Measurements from ENCODE around the gene RIPK3.
"Not testable (repeated sequence)": the region's sequence is repeated elsewhere in the genome, so short reads cannot be mapped to it uniquely, and the experiment has no call there.

Gene RIPK3

DNA sequence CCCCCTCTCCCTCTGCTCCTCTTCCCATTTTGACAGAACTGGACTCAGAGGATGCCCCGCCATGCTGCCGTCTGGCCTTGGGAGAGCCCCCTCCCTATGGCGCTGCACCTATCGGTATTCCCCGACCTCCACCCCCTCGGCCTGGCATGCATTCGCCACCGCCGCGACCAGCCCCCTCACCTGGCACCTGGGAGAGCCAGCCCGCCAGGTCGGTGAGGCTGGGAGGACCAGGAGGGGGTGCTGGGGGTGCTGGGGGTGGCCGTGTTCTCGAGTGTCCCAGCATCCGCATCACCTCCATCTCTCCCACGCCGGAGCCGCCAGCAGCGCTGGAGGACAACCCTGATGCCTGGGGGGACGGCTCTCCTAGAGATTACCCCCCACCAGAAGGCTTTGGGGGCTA lies 29.7 kb upstream of the RIPK3 start:
- no peak for DNase-seq

GRCh38 chr14:24368562-24369252 lies 28.9 kb upstream of the RIPK3 start:
- peak; percentile 91 for DNase-seq

DNA sequence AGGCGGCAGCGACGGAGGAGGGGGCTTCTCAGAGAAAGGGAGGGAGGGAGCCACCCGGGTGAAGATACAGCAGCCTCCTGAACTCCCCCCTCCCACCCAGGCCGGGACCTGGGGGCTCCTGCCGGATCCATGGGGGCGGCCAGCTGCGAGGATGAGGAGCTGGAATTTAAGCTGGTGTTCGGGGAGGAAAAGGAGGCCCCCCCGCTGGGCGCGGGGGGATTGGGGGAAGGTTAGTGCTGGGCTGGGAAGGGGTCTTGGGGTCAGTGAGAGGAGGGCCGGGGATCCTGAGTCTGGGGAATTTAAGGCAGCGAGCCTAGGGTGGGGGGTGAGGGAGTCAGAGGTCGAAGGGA lies 28.4 kb upstream of the RIPK3 start:
- DNase-seq = no peak

DNA sequence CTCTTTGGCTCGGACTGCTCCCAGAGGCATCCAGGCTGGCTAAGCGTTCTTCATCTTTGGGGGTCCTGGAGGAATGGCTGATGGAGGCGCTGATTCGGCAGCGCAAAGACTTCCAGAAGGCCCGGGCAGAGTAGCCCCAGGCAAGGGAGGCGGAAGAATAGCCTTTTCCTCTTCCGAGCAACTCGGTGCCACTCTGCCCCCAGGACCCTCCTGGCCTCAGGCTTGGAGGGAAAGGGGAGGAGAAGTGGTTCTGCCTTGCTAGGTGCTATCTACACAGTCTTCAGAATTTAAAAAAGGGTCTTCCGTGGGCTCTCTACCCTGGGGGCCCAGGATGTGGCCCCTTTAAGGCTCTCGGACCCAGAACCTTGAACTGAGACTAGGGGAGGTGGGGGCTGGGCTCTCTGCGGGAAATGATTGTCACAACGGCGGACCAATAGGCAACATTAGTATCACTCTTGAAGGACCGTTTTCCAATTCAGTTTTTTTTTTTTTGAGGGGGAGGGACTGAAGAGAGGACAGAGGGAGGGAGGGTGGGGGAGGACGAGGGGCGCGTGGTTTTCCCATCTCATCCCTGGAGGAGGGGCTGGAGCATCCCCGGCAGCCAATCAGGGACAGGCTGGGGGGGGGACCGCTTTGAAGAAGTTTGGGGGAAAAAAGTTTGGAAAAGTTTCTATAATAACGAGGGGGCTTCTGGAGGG lies 27.9 kb upstream of the RIPK3 start, which contains the start of gene NFATC4:
NFATC4 (plus strand) TSS at position 671 of the 698 bp plus-strand sequence. CDS start 157 bp downstream, outside the sequence.
- DNase-seq = peak; percentile 99

DNA sequence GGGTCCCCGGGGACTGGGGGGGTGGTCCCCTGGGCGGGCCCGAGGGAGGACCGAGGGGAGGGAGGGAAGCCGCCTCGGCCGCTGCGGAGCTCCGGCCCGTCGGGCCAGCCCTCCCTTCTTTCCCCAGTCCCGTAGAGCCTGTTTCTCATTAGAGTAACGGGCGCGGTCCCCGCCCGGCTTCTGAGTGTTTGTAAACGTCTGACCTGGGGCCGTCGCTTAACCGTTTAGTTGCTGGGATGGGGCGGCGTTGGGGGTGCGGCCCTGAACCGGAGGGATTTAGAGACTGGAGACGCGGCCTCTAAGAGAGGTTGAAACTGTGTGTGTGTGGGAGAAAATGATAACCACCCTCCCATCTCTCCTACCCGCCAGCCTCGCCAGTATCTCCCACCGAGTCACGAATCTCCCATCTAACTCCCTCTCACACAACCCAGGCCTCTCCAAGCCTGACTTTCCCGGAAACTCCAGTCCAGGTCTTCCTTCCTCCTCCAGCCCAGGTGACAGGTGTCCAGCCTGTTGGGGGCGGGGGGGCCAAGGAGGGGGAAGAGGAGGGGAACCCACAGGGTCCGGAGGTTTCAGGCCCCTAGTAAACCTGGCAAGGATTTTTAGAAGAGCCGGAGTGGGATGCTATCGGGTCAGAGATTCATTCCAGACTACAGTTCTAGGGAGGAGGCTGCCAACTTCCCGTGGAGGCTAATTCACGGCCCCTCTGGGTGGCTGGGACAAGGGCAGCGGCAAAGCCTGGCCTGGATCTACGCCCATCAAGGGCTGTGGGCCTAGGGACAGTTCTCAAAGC lies 27.1 kb upstream of the RIPK3 start:
- DNase-seq = peak; percentile 98

GRCh38 chr14:24366413-24366720 lies 26.6 kb upstream of the RIPK3 start:
- no peak for DNase-seq

GRCh38 chr14:24365600-24366412 lies 26.0 kb upstream of the RIPK3 start:
- peak; percentile 90 for DNase-seq

DNA sequence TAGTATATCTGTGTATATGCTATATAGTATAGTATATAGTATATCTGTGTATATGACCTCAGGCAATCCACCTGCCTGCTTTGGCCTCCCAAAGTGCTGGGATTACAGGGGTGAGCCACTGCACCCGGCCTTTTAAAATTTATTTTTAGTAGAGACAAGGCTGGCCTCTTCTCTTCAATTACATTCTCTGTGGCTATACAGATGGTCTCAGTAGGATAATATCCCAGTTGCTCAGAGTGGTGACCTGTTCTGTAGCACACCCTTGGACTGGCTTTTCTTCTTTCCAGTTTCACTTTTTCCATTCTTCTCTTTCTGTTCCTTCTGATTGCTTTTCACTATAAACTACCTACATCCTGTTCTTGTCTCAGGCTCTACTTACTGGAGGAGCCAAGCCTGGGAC lies 25.1 kb upstream of the RIPK3 start:
- no peak for DNase-seq

DNA sequence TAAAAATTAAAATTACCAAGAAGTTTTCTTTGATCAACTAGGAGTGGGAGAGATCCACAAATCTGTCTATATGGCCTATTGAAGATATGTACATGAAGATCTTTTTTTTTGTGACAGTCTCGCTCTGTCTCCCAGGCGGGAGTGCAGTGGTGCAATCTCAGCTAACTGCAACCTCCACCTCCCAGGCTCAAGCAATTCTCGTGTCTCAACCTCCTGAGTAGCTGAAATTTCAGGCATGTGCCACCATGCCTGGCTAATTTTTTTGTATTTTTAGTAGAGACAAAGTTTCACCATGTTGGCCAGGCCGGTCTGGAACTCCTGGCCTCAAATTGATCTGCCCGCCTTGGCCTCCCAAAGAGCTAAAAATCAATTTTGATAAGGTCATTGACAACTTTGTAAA lies 23.6 kb upstream of the RIPK3 start:
- DNase-seq = no peak

DNA sequence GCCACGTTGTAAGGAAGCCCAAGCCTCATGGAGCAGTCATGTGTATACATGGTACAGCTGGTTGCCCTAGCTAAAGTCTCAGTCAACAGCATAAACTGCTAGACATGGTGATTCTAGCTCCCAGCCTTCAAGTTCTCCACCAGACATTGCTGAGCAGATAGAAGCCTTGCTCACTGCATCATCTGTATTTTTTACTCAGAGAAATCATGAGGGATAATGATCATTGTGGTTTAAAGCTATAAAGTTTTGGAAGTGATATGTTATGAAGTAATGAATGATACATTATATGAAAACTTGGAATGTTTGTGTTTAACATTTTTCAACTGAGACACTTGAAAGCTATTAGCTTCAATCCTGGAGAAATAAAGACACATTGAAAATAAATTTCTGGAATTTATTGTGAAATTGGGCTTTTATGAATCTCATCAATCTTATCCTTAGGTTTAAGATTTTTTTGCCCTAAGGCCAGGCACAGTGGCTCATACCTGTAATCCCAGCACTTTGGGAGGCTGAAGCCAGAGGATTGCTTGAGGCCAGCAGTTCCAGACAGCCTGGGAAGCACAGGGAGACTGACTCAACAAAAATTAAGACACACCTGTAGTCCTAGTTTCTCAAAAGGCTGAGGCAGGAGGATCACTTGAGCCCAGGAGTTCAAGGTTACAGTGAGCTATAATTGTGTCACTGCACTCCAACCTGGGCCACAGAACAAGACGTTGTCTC lies 22.6 kb upstream of the RIPK3 start:
- peak; percentile 72 for DNase-seq

GRCh38 chr14:24361326-24361725 lies 21.5 kb upstream of the RIPK3 start:
- no peak for DNase-seq

DNA sequence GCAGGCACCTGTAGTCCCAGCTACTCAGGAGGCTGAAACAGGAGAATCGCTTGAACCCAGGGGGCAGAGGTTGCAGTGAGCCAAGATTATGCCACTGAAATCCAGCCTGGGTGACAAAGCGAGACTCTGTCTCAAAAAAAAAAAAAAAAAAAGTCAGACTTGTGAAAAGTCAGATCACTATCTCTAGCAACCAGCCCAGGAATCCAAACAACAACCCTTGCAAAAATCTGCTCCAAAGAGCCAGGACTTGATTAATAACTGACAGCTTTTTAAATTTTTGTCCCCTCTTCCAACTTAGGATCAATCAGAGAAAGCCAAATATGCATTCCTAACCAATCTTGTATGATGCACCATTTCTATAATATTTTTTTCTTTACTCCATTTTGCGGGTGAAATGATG lies 20.5 kb upstream of the RIPK3 start:
- DNase-seq = no peak

DNA sequence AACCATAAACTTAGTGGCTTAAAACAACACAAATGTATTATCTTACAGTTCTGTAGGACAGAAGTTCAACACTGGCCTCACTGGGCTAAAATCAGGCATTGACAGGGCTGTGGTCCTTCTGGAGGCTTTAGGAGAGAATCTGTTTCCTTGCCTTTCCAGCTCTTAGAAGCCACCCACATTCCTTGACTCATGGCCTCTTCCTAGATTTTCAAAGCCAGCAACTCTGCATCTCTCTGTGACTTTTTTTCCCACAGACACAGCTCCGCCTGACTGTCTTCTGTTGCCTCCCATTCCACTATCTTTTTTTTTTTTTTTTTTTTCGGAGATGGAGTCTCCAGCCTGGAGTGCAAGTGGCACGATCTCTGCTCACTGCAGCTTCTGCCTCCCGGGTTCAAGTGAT lies 16.4 kb upstream of the RIPK3 start:
- DNase-seq = no peak

GRCh38 chr14:24355009-24355408 lies 15.2 kb upstream of the RIPK3 start:
- no peak for DNase-seq

- DNase-seq = not testable (repeated sequence)
These were observed 14.7 kb upstream of the RIPK3 start for GRCh38 chr14:24354482-24354825.

- peak; percentile 58 for DNase-seq
These were observed 14.0 kb upstream of the RIPK3 start for GRCh38 chr14:24353559-24354481.

GRCh38 chr14:24351517-24351916 lies 11.7 kb upstream of the RIPK3 start:
- DNase-seq = peak; percentile 30

DNA sequence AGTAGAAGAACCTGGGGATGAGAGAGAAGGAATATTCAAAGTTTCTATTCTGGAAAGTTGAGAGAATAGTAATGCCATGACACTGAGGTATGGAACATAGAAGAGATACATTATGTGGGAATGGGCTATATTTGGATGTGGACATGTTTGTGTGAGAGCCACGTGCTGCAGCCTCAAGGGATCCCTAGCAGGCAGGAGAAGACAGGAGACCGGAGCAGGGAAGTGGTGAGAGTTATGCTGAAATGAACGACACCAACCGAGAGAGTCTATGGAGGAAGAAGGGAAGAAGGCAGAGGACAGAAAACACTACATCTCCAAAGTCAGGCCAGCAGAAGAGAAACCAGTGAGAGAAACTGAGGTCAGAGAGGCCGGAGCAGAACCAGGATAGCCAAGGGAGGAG lies 10.0 kb upstream of the RIPK3 start:
- no peak for DNase-seq

GRCh38 chr14:24348186-24348585 lies 8.4 kb upstream of the RIPK3 start:
- no peak for DNase-seq

- DNase-seq = no peak
These were observed 7.3 kb upstream of the RIPK3 start for GRCh38 chr14:24347134-24347533.

Data from fibroblast of skin of right quadriceps (primary cell).